Aorta (tissue), 5 donors: ENCODE data around the gene THAP3. TPM values are rescaled to one million over a fixed set of nuclear protein-coding genes. Genes with fewer than 3 reads are reported as not detected.

Experiments
- ATAC-seq: fragments of 200-7000 bp; cut with Tn5 transposase; one replicate; pipeline ENCODE4 v1.9.1; 2022; ENCODE audit warnings: moderate library complexity; ENCODE audit not compliant: low FRiP score
- DNase-seq, 2 donors: peaks; one replicate each; pipeline ENCODE4 v3.0.0-alpha.2; 2020
- H3K27ac ChIP-seq, 2 donors: one replicate each; pipeline ENCODE4 v1.5.1; 2013; ENCODE audit warnings: low read length in 2 of 2, mild to moderate bottlenecking in 2 of 2, moderate library complexity in 2 of 2, control low read depth in 1 of 2, inconsistent platforms in 1 of 2, low read depth in 1 of 2
- H3K27me3 ChIP-seq, 2 donors: one replicate each; pipeline ENCODE4 v1.6.1; 2013; ENCODE audit warnings: control low read depth in 1 of 2, low read length in 1 of 2, mild to moderate bottlenecking in 1 of 2, moderate library complexity in 1 of 2; ENCODE audit not compliant: insufficient read depth in 2 of 2, control insufficient read depth in 1 of 2
- H3K36me3 ChIP-seq, 2 donors: one replicate each; pipeline ENCODE4 v1.6.1; 2013; ENCODE audit warnings: control low read depth in 1 of 2, low read length in 1 of 2, mild to moderate bottlenecking in 1 of 2; ENCODE audit not compliant: insufficient read depth in 2 of 2, control insufficient read depth in 1 of 2
- H3K4me1 ChIP-seq, 2 donors: one replicate each; pipeline ENCODE4 v1.6.1; 2013; ENCODE audit warnings: low read length in 2 of 2, control low read depth in 1 of 2, mild to moderate bottlenecking in 1 of 2, moderate library complexity in 1 of 2; ENCODE audit not compliant: insufficient read depth in 2 of 2, control insufficient read depth in 1 of 2
- H3K4me3 ChIP-seq, 2 donors: one replicate each; pipeline ENCODE4 v1.5.1; 2013; ENCODE audit warnings: low read length in 2 of 2, control low read depth in 1 of 2, mild to moderate bottlenecking in 1 of 2
- H3K9me3 ChIP-seq: one replicate; pipeline ENCODE4 v1.6.1; 2013; ENCODE audit warnings: mild to moderate bottlenecking, low read length; ENCODE audit not compliant: control insufficient read depth
- WGBS, 2 donors: extraction: QIAGEN DNeasy Blood & Tissue Kit; methylation state at CpG; one replicate each; pipeline ENCODE4 v1.1.7; 2013; 5-methylcytosine and 5-hydroxymethylcytosine counted together
- intact Hi-C, 2 donors: fragments of 100-400 bp; cut with DNase I; formaldehyde crosslinking; loops; one replicate each; pipeline versions ENCODE4 v1.14.2 to v1.15.0; 2022
- polyA plus RNA-seq, 2 donors: library from polyadenylated mRNA; stranded (reverse); fragments of 200-250 nt; gene quantifications; one replicate each; pipeline ENCODE4 v1.2.3, GENCODE V29; 2013
- total RNA-seq, 2 donors: library from RNA; stranded (reverse); fragmentation: NEBNext Ultra II Directional; extraction: Animal tissue kit (Norgen Biotek cat#: 25700); gene quantifications; one replicate each; pipeline ENCODE4 v1.2.1, GENCODE V29; 2021
- donor health status: healthy with polysubstance abuse.
- donor health status: Bipolar disorder and iron deficiency.
- donor health status: DM: no; HTN: no; CAD: no.
- donor health status: DM: no; HTN: no; CAD: no.
- donor health status: DM: yes; HTN: yes; CAD: no.

THAP3 gene
- total and polyA plus RNA-seq, 4 donors = 11.0 to 44.1 (median 21.0) TPM

DNA sequence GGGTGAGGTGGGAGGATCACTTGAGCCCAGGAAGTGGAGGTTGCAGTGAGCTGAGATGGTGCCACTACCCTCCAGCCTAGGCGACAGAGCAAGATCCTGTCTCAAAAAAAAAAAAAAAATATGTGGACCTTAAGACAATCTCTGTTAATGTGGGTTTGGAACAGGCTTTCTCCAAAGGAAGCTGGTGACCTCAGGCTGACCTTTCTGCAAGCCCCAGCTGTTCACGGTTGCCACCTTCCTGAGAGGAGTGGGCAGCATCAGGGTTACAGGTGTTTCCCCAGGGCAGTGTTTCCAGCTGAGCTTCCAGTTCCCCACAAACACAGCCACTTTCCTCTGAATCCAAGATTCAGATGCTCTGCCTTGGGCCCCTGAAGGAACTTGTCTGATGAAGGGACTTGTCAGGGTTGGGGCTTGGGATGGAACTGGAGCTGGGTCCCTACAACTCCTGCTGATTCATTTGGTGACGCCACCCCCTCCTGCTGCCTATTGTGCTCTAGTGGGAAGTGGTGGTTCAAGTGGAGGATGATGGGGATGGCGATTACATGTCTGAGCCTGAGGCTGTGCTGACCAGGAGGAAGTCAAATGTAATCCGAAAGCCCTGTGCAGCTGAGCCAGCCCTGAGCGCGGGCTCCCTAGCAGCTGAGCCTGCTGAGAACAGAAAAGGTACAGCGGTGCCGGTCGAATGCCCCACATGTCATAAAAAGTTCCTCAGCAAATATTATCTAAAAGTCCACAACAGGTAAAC lies 42.9 kb upstream of the THAP3 start:
- DNase-seq (peak in 1 of 2 donors; percentile 64), ATAC-seq (no peak)
- H3K4me3 ChIP-seq = no peak overlapping the region
- no peaks in the 10 kb centered on the region for H3K27me3 ChIP-seq
- no peaks in the 10 kb centered on the region for H3K9me3 ChIP-seq
- 83 to 86% methylated on average over 10 of the region's 10 CpGs for WGBS, 2 donors
- H3K36me3 ChIP-seq = no peaks in the 10 kb centered on the region
- peak overlapping the region in 1 of 2 donors; percentile 14 for H3K27ac ChIP-seq
- no peaks in the 10 kb centered on the region for H3K4me1 ChIP-seq
- intact Hi-C loops = loop anchor here in 1 of 2 donors (5.0 kb wide), 1 partner anchor 46 kb away; no protein-coding TSS in a partner anchor

DNA sequence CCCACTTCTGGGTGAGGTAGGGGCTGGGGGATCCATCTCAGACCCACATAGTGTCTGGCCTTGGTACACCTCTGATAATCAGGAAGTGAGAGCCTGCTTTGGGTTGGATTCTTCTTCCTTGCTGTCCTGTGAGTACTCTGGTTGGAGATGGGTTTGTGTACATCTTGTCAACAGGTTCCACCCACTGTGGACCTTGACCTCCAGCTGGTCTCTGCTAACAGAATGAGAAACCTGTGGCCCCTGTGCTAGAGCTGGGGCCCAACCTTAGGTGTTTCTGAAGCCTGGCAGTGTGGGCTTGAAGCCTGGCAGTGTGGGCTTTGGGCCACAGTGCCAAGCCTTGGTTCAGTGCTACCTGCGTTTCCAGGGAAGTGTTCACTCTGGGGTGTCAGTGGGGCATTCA lies 42.3 kb upstream of the THAP3 start:
- no peak overlapping the region for H3K27ac ChIP-seq
- no peaks in the 10 kb centered on the region for H3K9me3 ChIP-seq
- intact Hi-C loops = loop anchor here in 1 of 2 donors (5.0 kb wide), 1 partner anchor 45 kb away; no protein-coding TSS in a partner anchor
- no peak for DNase-seq
- no peaks in the 10 kb centered on the region for H3K27me3 ChIP-seq
- ATAC-seq = no peak
- WGBS, 2 donors = 69 to 77% methylated on average over 1 of the region's 1 CpG
- H3K4me1 ChIP-seq = peaks cover 0 to 3% of the 10 kb centered on the region in 2 donors
- H3K4me3 ChIP-seq = no peak overlapping the region
- no peaks in the 10 kb centered on the region for H3K36me3 ChIP-seq

GRCh38 chr1:6584126-6585080 lies 40.3 kb upstream of the THAP3 start:
- no peak for ATAC-seq
- no peaks in the 10 kb centered on the region for H3K27me3 ChIP-seq
- WGBS, 2 donors = 76 to 79% methylated on average over 21 of the region's 21 CpGs
- intact Hi-C loops = loop anchor here in 1 of 2 donors (5.0 kb wide), 1 partner anchor 43 kb away; no protein-coding TSS in a partner anchor
- H3K4me1 ChIP-seq = peaks cover 0 to 3% of the 10 kb centered on the region in 2 donors
- H3K36me3 ChIP-seq = peaks cover 0 to 2% of the 10 kb centered on the region in 2 donors
- no peak for DNase-seq
- no peak overlapping the region for H3K27ac ChIP-seq
- H3K9me3 ChIP-seq = no peaks in the 10 kb centered on the region
- H3K4me3 ChIP-seq = no peak overlapping the region

- H3K4me1 ChIP-seq = peaks cover 0 to 3% of the 10 kb centered on the region in 2 donors
- 87 to 90% methylated on average over 12 of the region's 12 CpGs for WGBS, 2 donors
- peaks cover 0 to 2% of the 10 kb centered on the region in 2 donors for H3K36me3 ChIP-seq
- H3K27me3 ChIP-seq = no peaks in the 10 kb centered on the region
- intact Hi-C loops = no loop called here
- DNase-seq = no peak
- H3K4me3 ChIP-seq = no peak overlapping the region
- ATAC-seq = no peak
- no peaks in the 10 kb centered on the region for H3K9me3 ChIP-seq
- no peak overlapping the region for H3K27ac ChIP-seq
These were observed 39.5 kb upstream of the THAP3 start for GRCh38 chr1:6585081-6585722.

DNA sequence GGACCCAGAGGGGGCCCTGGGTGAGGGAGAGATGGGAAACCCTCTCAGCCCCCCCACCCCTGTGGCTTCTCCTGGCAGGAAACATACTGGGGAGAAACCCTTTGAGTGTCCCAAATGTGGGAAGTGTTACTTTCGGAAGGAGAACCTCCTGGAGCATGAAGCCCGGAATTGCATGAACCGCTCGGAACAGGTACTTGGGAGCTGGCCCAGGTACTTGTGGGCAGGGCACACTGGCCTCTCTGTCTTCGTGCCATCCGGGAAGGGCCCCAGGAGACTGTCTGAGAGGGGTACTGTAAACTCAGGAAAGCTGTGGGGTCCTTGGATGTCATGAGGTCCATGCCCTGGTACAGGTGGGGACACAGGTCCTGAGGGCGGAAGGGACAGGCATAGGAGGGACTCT lies 38.8 kb upstream of the THAP3 start:
- H3K27ac ChIP-seq = no peak overlapping the region
- peaks cover 0 to 4% of the 10 kb centered on the region in 2 donors for H3K4me1 ChIP-seq
- H3K9me3 ChIP-seq = no peaks in the 10 kb centered on the region
- no peak overlapping the region for H3K4me3 ChIP-seq
- H3K36me3 ChIP-seq = peaks cover 0 to 2% of the 10 kb centered on the region in 2 donors
- no peak for ATAC-seq
- 84 to 89% methylated on average over 7 of the region's 7 CpGs for WGBS, 2 donors
- DNase-seq = no peak
- intact Hi-C loops = no loop called here
- H3K27me3 ChIP-seq = no peaks in the 10 kb centered on the region

GRCh38 chr1:6586404-6586816 lies 38.3 kb upstream of the THAP3 start:
- ATAC-seq (no peak), DNase-seq (no peak)
- no peaks in the 10 kb centered on the region for H3K9me3 ChIP-seq
- intact Hi-C loops = no loop called here
- peaks cover 0 to 4% of the 10 kb centered on the region in 2 donors for H3K4me1 ChIP-seq
- no peaks in the 10 kb centered on the region for H3K27me3 ChIP-seq
- no peak overlapping the region for H3K4me3 ChIP-seq
- H3K27ac ChIP-seq = peak overlapping the region in 1 of 2 donors; percentile 11
- peaks cover 0 to 2% of the 10 kb centered on the region in 2 donors for H3K36me3 ChIP-seq
- 67 to 71% methylated on average over 11 of the region's 11 CpGs for WGBS, 2 donors

DNA sequence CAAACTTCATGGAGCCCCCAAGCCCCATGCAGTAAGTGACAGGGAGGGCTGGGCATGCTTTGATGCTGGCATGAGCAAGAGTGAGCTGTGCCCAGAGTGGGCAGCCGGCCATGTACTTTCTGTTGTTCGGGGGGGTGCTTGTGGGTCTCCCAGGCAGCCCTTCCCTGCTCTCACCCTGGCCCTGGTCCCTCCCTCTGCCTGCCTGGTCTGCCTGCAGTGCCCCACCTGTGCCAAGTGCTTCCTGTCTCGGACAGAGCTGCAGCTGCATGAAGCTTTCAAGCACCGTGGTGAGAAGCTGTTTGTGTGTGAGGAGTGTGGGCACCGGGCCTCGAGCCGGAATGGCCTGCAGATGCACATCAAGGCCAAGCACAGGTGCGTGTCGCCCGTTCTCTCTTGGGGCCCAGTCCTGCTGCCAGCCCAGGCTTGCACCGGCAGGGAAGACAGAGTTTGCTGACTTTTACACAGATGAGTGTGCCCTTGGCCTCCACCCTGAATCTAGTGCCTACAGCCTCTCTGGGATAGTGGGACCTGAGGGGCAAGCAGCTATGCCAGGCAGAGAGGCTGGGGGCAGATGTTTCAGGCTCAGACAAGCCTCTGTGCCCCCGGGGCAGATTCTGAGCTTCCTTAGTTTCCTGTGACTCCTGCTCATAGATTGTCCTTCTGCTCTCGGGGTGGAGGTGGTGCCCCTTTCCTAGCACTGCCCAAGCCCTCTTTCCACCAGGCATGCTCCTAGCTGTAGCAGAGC lies 37.2 kb upstream of the THAP3 start:
- intact Hi-C loops = no loop called here
- WGBS, 2 donors = 15 to 16% methylated on average over 13 of the region's 13 CpGs
- no peaks in the 10 kb centered on the region for H3K27me3 ChIP-seq
- ATAC-seq (peak; percentile 49), DNase-seq (peak; percentile 70 to 87)
- peaks cover 0 to 2% of the 10 kb centered on the region in 2 donors for H3K36me3 ChIP-seq
- H3K9me3 ChIP-seq = no peaks in the 10 kb centered on the region
- peak overlapping the region in 1 of 2 donors; percentile 7 for H3K27ac ChIP-seq
- H3K4me1 ChIP-seq = peaks cover 0 to 4% of the 10 kb centered on the region in 2 donors
- no peak overlapping the region for H3K4me3 ChIP-seq
